ENCODE results near the gene RITA1.

RITA1 gene

DNA sequence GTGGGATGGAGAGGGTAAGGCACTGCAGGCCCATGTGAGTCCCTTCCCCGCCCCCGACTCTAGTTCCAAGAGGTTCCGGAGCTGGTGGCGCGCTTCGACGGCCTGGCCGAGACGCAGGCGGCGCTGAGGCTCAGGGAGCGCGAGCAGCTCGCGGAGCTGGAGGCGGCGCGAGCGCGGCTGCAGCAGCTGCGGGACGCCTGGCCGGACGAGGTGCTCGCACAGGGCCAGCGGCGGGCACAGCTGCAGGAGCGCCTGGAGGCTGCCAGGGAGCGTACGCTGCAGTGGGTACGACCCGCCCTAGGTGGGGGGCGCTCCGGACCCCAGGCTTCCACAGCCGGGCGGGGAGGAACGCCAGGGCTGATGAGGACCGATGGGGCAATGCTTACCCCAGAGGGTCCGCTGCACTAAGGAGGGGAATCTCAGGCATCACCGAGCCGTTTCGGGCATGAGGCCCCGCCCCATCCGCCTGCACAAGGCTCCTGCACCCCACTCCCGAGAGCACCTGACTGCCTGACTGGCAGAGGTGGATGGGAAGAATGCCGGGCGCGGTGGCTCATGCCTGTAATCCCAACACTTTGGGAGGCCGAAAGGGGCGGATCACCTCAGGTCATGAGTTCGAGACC lies 31.1 kb upstream of the RITA1 start:
- DNase-seq = no peak

GRCh38 chr12:113155060-113155459 lies 30.5 kb upstream of the RITA1 start:
- DNase-seq = no peak

DNA sequence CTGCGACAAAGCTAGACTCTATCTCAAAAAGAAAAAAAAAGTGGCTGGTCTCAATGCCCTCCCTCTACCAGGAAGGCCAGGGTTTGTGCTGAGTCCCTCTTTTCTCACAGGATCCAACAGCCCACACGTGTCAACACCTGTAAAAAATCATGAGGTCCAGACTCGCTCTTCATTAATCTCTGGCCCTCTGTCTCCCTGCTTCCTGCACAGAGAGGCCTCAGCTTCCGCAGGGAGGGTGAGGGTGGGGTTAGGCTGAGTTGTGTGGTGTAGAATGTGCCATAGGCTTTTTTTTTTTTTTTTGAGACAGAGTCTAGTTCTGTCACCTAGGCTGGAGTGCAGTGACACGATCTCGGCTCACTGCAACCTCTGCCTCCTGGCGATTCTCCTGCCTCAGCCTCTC lies 29.9 kb upstream of the RITA1 start:
- DNase-seq = no peak

DNA sequence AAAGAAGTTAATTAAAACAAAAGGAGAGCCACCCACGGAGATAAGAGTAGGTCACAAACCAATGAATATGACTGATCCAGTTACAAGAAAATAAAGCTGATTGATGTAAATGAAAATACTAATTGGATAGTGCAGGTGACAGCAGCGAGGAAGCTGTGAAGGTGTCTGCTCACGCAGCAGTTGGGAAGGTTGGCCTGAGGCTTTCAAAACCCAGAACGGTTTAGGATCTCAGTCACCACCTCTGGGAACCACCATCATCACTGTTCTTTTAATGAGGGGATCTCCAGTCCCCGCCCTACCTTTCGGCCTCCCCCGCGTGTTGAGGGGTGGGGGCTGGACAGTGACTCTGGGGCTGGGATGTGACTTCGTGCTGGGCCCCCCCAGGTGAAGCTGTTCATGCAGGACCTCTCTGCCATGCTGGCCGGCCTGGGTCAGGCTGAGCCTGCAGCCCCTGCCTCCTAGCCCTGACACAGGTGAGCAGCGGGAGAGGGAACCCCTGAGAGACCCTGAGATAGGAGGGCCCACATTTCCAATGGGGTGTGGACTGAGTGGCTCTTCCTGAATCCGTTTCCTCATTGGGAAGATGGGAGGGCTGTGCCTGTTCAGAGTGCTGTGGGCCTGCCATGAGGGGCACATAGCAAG lies 28.2 kb upstream of the RITA1 start:
- no peak for DNase-seq

- no peak for DNase-seq
Observed at GRCh38 chr12:113158439-113159203, 26.9 kb upstream of the RITA1 start.

DNA sequence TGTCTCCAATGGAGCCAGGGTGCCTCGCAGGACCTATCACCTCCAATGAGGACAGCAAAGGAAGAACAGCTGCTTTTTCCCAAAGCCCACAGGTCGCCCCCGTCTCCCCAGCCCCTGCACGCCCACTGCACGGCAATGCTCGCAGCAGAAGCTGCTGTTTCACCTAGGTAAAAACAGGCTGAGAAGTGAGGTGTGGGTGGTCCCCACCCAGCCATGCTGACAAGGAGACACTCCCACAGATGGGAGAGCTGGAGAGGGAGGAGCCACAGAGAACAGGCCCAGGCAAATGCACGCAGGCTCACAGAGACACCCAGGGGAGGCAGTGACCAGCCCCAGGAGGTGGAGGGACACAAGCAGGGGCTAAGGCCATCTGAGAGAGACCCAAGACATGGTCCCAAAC lies 25.6 kb upstream of the RITA1 start:
- no peak for DNase-seq

DNA sequence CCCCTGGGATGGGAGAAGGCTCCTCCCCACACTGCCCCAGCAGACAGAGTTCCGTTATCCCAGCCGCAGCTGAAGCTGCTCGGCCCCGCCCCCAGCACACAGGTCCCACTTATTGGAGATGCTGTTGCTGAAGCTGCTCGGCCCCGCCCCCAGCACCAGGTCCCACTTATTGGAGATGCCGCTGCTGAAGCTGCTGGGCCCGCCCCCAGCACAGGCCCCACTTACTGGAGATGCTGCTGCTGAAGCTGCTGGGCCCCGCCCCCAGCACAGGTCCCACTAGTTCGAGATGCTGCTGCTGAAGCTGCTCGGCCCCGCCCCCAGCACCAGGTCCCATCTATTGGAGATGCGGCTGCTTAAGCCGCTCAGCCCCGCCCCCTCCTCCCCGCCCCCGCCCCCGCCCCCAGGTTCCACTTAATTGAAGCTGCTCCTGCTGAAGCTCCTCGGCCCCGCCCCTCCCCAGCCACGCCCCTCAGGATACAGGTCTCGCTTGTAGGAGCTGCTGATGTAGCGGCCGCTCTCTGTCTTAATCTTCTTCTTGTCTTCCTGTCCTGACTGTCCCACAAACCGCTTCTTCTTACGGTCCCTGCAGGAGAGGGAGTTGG lies 24.0 kb upstream of the RITA1 start:
- no peak for DNase-seq

DNA sequence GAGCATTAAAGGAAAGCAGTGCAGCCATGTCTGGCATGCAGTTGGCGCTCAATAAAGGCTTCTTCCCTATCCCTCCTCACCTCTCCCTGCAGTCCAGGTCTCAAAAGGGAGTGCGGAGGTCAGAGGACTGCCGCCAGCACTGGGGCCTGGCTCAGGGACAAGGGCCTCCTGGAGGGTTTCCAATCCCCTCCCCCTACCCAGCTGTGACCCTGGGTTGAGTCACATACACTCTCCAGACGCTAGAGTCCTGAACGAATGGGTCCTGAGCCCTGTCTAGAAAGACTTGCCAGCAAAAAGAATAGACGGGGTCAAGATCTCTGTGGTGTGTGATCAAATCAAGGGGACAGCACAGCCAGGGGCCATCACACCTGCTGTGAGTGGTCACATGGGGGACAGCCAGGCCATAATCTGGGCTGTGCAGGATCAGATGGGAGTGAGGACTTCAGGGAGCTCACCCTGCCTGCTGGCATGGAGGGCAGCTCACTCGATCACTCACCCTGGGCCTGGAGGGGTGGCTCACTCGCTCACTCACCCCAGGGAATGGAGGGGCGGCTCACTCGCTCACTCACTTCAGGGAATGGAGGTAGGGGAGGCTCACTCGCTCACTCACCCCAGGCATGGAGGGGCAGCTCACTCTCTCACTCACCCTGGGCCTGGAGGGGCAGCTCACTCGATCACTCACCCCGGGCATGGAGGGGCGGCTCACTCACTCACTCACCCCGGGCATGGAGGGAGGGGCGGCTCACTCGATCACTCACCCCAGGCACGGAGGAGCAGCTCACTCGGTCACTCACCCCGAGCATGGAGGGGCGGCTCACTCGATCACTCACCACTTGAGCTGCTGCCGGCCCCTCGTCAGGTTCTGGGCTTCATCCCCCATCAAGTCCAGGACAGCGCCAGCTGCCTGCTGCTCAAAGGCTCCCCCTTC lies 23.2 kb upstream of the RITA1 start:
- DNase-seq = no peak

- DNase-seq = no peak
Observed at GRCh38 chr12:113163030-113163360, 22.5 kb upstream of the RITA1 start.

GRCh38 chr12:113164014-113164413 lies 21.5 kb upstream of the RITA1 start:
- DNase-seq = no peak

DNA sequence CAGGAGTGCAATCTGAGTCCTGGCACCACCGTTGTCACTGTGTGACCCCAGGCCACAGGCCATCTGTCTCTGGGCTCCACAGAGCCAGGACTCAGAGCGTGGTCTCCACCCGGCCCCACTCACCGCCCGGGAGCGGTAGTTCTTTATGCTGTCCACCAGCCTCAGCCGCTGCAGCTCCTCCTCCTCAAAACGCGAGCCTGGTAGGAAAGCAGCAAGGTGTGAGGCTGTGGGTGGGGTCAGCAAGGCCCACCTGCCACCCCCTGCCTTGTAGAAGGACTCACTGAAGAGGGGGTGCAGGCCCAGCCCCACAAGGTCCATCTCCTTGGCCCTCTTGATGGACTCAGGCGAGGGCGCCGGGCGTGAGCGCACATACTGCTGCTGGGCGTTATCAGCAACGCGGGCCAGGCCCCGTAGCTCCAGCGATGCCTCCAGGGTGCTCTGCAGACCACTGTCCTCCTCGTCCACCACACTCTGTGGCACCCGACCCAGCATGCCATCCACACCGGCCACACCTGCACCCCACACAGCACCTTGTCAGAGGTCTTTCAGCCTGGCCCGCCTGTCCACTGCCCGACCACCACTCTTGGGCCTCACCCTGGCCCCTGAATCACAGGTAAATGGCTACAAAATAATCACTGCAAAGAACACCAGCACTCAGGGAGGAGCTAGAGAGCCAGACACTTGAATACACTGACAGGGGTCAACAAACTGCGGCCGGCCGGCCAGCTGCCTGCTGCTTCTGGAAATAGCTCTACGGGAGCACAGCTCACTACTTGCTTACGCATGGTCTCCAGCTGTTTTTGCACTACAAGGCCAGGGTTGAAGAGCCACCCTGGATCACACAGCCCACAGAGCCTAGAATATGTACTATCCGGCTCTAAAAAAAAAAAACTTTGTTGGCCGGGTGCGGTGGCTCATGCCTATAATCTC lies 19.7 kb upstream of the RITA1 start:
- no peak for DNase-seq

GRCh38 chr12:113167868-113168267 lies 17.7 kb upstream of the RITA1 start:
- DNase-seq = no peak

- no peak for DNase-seq
Observed at GRCh38 chr12:113169697-113170096, 15.8 kb upstream of the RITA1 start.

GRCh38 chr12:113170457-113170856 lies 15.1 kb upstream of the RITA1 start:
- no peak for DNase-seq

DNA sequence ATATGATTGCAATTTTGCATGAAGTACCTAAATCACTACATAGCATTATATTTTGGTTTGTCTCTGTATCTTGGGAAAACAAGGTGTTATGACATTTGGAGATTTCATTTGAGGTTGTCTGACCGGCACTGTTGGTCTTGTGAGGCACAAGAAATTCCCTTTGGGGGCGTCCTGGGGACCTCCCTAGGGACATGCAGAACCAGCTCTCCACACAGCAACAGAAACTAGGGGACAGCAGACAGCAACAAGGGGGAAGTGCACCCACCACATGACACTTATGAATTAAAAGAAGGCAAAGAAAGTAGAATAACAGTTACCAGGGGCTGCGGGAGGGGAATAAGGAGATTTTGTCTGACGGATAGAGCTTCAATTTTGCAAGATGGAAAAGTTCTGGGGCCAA lies 14.6 kb upstream of the RITA1 start:
- DNase-seq = no peak

- DNase-seq = no peak
Observed at GRCh38 chr12:113171543-113171942, 14.0 kb upstream of the RITA1 start.

GRCh38 chr12:113172185-113172584 lies 13.3 kb upstream of the RITA1 start:
- DNase-seq = no peak

DNA sequence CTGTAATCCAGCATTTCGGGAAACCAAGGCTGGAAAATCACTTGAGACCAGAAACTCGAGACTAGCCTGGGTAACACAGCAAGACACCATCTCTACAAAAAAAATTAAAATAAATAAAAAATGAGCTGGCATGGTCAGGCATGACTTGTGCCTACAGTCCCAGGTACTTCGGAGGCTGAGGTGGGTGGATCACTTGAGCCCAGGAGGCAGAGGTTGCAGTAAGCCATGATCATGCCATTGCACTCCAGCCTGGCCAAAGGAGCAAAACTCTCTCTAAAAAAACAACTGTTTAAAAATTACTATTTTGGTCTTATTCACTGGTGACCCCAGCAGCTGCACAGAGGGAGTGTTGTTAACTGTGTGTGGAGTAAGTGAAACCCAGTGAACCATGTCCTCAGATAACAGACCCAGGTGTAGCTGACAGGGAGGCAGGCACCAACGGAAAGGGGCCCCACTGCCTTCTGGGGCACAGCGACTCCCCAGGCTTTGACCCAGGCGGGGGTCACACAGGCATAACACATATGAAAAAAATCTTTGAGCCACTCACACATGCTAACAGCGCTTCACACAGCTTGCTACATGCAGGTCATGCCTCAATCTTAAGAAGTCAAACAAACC lies 12.3 kb upstream of the RITA1 start:
- DNase-seq = no peak

- no peak for DNase-seq
Observed at GRCh38 chr12:113174461-113175384, 10.8 kb upstream of the RITA1 start.

DNA sequence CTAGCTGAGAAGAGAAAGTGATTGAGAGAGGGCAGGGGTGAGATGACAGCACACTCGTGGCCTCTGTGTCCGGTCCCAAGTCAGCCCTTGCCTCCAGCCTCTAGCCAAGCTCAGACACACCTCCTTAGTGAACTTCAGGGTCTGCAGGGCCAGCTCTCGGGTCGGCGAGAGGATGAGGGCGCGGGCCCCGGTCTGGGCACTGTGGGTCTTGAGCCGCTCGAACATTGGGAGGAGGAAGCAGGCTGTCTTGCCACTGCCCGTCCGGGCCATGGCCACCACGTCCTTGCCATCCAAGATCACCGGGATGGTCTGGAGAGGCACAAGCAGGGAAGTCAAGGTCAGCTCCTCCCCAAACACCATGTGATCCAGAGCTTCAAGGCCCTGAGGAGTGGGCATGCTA lies 6.5 kb upstream of the RITA1 start:
- no peak for DNase-seq
